WTC11 (cell line): Measurements from ENCODE around the gene B2M. TPM values are rescaled to one million over a fixed set of nuclear protein-coding genes. Genes with fewer than 3 reads are reported as not detected.

ENCODE experiments used
- ATAC-seq: fragments of 200-7000 bp; cut with Tn5 transposase; 2 replicates; pipeline ENCODE4 v1.10.0; 2021; ENCODE audit warnings: mild to moderate bottlenecking, moderate library complexity
- CTCF ChIA-PET: fragments of 300-600 bp; sonication (Branson Sonifier 250); formaldehyde crosslinking; loops from one replicate; lab custom pipeline; 2021; ENCODE audit warnings: antibody characterized with exemption; lab: Charles Lee
- POLR2A ChIA-PET: fragments of 350-600 bp; sonication (Branson Sonifier 250); formaldehyde crosslinking; loops from one replicate; lab custom pipeline; 2021; ENCODE audit warnings: antibody characterized with exemption; lab: Charles Lee
- DNase-seq: peaks from one replicate; pipeline ENCODE4 v3.0.0; 2021; ENCODE audit warnings: low spot score
- H3K27ac Mint-ChIP-seq: 2 replicates; pipeline ENCODE4 v1.8.0; 2021; ENCODE audit warnings: mixed read lengths
- H3K27me3 Mint-ChIP-seq: 2 replicates; pipeline ENCODE4 v1.8.0; 2021; ENCODE audit warnings: low read depth, mild to moderate bottlenecking, moderate library complexity, mixed read lengths
- H3K36me3 Mint-ChIP-seq: 2 replicates; pipeline ENCODE4 v1.8.0; 2021; ENCODE audit warnings: mixed read lengths
- H3K4me1 Mint-ChIP-seq: 2 replicates; pipeline ENCODE4 v1.8.0; 2022; ENCODE audit warnings: mixed read lengths
- H3K4me3 Mint-ChIP-seq: 2 replicates; pipeline ENCODE4 v1.8.0; 2021; ENCODE audit warnings: mild to moderate bottlenecking, moderate library complexity, mixed read lengths
- H3K9me3 Mint-ChIP-seq: 2 replicates; pipeline ENCODE4 v1.8.0; 2021; ENCODE audit warnings: mixed read lengths
- GTF2I ChIP-seq: fragments of 250-450 bp; sonication (Bioruptor Pico); conservative IDR thresholded peaks from 2 replicates; pipeline ENCODE4 v1.4.0; 2021; ENCODE audit warnings: mild to moderate bottlenecking
- JAZF1 ChIP-seq: fragments of 250-450 bp; sonication (Bioruptor Pico); IDR thresholded peaks from 2 replicates; pipeline ENCODE4 v1.9.0; 2021; ENCODE audit warnings: moderate library complexity, mild to moderate bottlenecking, inconsistent platforms
- NR1H2 ChIP-seq: sonication (generic); formaldehyde crosslinking; IDR thresholded peaks from 2 replicates; pipeline ENCODE4 v1.9.0; 2021; ENCODE audit warnings: mild to moderate bottlenecking, moderate library complexity, missing genetic modification reagents
- TCF7 ChIP-seq: sonication (generic); formaldehyde crosslinking; IDR thresholded peaks from 2 replicates; pipeline ENCODE4 v1.8.0; 2022; ENCODE audit warnings: mild to moderate bottlenecking, low read depth, missing genetic modification reagents, moderate library complexity
- ZBTB21 ChIP-seq: sonication (generic); formaldehyde crosslinking; IDR thresholded peaks from 2 replicates; pipeline ENCODE4 v1.8.1; 2023; ENCODE audit warnings: mild to moderate bottlenecking, missing genetic modification reagents, borderline replicate concordance
- ZNF263 ChIP-seq: sonication (generic); formaldehyde crosslinking; IDR thresholded peaks from 2 replicates; pipeline ENCODE4 v1.8.1; 2022; ENCODE audit warnings: low read depth, mild to moderate bottlenecking, moderate library complexity, missing genetic modification reagents
- ZNF317 ChIP-seq: sonication (generic); formaldehyde crosslinking; IDR thresholded peaks from 2 replicates; pipeline ENCODE4 v1.8.1; 2023; ENCODE audit warnings: low read depth, mild to moderate bottlenecking, moderate library complexity, missing genetic modification reagents, borderline replicate concordance
- total RNA-seq: library from RNA; stranded (reverse); gene quantifications from 3 replicates; pipeline ENCODE4 v1.2.3, GENCODE V29; 2021
- TF ChIP-seq, protein P1 (sequence below): sonication (generic); formaldehyde crosslinking; IDR thresholded peaks from 2 replicates; pipeline ENCODE4 v1.8.1; 2022; ENCODE audit warnings: low read depth, missing genetic modification reagents, borderline replicate concordance
- TF ChIP-seq, protein P2 (sequence below): sonication (generic); formaldehyde crosslinking; IDR thresholded peaks from 2 replicates; pipeline ENCODE4 v1.8.1; 2023; ENCODE audit warnings: mild to moderate bottlenecking, missing genetic modification reagents, borderline replicate concordance
- TF ChIP-seq, protein P3 (sequence below): sonication (generic); formaldehyde crosslinking; IDR thresholded peaks from 2 replicates; pipeline ENCODE4 v1.8.0; 2023; ENCODE audit warnings: missing genetic modification reagents
- TF ChIP-seq, protein P4 (sequence below): sonication (generic); formaldehyde crosslinking; conservative IDR thresholded peaks from 2 replicates; pipeline ENCODE4 v1.8.1; 2023; ENCODE audit warnings: mild to moderate bottlenecking, low read depth, missing genetic modification reagents, moderate library complexity
- TF ChIP-seq, protein P5 (sequence below): fragments of 250-450 bp; sonication (Bioruptor Pico); IDR thresholded peaks from 2 replicates; pipeline ENCODE4 v1.9.0; 2021; ENCODE audit warnings: mild to moderate bottlenecking
- TF ChIP-seq, protein P6 (sequence below): sonication (generic); formaldehyde crosslinking; IDR thresholded peaks from 2 replicates; pipeline ENCODE4 v1.8.0; 2022; ENCODE audit warnings: mild to moderate bottlenecking, missing genetic modification reagents
- TF ChIP-seq, protein P7 (sequence below): fragments of 200-600 bp; IDR thresholded peaks from 2 replicates; pipeline ENCODE4 v1.8.0; 2022; ENCODE audit warnings: antibody characterized with exemption

B2M gene
- total RNA-seq, 1 experiment from 2014 or later = 88.2 TPM

DNA sequence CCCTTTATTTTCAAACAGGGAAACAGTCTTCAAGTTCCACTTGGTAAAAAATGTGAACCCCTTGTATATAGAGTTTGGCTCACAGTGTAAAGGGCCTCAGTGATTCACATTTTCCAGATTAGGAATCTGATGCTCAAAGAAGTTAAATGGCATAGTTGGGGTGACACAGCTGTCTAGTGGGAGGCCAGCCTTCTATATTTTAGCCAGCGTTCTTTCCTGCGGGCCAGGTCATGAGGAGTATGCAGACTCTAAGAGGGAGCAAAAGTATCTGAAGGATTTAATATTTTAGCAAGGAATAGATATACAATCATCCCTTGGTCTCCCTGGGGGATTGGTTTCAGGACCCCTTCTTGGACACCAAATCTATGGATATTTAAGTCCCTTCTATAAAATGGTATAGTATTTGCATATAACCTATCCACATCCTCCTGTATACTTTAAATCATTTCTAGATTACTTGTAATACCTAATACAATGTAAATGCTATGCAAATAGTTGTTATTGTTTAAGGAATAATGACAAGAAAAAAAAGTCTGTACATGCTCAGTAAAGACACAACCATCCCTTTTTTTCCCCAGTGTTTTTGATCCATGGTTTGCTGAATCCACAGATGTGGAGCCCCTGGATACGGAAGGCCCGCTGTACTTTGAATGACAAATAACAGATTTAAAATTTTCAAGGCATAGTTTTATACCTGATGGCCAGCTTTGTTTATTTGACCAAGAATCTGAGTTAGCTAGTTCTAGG is 7.0 kb downstream of the B2M start:
- TF ChIP-seq, protein P1, sequence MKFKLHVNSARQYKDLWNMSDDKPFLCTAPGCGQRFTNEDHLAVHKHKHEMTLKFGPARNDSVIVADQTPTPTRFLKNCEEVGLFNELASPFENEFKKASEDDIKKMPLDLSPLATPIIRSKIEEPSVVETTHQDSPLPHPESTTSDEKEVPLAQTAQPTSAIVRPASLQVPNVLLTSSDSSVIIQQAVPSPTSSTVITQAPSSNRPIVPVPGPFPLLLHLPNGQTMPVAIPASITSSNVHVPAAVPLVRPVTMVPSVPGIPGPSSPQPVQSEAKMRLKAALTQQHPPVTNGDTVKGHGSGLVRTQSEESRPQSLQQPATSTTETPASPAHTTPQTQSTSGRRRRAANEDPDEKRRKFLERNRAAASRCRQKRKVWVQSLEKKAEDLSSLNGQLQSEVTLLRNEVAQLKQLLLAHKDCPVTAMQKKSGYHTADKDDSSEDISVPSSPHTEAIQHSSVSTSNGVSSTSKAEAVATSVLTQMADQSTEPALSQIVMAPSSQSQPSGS (CRISPR knock-in tag) = no peak
- TF ChIP-seq, protein P2, sequence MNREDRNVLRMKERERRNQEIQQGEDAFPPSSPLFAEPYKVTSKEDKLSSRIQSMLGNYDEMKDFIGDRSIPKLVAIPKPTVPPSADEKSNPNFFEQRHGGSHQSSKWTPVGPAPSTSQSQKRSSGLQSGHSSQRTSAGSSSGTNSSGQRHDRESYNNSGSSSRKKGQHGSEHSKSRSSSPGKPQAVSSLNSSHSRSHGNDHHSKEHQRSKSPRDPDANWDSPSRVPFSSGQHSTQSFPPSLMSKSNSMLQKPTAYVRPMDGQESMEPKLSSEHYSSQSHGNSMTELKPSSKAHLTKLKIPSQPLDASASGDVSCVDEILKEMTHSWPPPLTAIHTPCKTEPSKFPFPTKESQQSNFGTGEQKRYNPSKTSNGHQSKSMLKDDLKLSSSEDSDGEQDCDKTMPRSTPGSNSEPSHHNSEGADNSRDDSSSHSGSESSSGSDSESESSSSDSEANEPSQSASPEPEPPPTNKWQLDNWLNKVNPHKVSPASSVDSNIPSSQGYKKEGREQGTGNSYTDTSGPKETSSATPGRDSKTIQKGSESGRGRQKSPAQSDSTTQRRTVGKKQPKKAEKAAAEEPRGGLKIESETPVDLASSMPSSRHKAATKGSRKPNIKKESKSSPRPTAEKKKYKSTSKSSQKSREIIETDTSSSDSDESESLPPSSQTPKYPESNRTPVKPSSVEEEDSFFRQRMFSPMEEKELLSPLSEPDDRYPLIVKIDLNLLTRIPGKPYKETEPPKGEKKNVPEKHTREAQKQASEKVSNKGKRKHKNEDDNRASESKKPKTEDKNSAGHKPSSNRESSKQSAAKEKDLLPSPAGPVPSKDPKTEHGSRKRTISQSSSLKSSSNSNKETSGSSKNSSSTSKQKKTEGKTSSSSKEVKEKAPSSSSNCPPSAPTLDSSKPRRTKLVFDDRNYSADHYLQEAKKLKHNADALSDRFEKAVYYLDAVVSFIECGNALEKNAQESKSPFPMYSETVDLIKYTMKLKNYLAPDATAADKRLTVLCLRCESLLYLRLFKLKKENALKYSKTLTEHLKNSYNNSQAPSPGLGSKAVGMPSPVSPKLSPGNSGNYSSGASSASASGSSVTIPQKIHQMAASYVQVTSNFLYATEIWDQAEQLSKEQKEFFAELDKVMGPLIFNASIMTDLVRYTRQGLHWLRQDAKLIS (CRISPR knock-in tag) = no peak
- TF ChIP-seq, protein P3, sequence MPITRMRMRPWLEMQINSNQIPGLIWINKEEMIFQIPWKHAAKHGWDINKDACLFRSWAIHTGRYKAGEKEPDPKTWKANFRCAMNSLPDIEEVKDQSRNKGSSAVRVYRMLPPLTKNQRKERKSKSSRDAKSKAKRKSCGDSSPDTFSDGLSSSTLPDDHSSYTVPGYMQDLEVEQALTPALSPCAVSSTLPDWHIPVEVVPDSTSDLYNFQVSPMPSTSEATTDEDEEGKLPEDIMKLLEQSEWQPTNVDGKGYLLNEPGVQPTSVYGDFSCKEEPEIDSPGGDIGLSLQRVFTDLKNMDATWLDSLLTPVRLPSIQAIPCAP (CRISPR knock-in tag) = no peak
- no peak for TF ChIP-seq GTF2I
- TF ChIP-seq, protein P4, sequence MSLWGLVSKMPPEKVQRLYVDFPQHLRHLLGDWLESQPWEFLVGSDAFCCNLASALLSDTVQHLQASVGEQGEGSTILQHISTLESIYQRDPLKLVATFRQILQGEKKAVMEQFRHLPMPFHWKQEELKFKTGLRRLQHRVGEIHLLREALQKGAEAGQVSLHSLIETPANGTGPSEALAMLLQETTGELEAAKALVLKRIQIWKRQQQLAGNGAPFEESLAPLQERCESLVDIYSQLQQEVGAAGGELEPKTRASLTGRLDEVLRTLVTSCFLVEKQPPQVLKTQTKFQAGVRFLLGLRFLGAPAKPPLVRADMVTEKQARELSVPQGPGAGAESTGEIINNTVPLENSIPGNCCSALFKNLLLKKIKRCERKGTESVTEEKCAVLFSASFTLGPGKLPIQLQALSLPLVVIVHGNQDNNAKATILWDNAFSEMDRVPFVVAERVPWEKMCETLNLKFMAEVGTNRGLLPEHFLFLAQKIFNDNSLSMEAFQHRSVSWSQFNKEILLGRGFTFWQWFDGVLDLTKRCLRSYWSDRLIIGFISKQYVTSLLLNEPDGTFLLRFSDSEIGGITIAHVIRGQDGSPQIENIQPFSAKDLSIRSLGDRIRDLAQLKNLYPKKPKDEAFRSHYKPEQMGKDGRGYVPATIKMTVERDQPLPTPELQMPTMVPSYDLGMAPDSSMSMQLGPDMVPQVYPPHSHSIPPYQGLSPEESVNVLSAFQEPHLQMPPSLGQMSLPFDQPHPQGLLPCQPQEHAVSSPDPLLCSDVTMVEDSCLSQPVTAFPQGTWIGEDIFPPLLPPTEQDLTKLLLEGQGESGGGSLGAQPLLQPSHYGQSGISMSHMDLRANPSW (CRISPR knock-in tag) = no peak
- TF ChIP-seq, protein P5, sequence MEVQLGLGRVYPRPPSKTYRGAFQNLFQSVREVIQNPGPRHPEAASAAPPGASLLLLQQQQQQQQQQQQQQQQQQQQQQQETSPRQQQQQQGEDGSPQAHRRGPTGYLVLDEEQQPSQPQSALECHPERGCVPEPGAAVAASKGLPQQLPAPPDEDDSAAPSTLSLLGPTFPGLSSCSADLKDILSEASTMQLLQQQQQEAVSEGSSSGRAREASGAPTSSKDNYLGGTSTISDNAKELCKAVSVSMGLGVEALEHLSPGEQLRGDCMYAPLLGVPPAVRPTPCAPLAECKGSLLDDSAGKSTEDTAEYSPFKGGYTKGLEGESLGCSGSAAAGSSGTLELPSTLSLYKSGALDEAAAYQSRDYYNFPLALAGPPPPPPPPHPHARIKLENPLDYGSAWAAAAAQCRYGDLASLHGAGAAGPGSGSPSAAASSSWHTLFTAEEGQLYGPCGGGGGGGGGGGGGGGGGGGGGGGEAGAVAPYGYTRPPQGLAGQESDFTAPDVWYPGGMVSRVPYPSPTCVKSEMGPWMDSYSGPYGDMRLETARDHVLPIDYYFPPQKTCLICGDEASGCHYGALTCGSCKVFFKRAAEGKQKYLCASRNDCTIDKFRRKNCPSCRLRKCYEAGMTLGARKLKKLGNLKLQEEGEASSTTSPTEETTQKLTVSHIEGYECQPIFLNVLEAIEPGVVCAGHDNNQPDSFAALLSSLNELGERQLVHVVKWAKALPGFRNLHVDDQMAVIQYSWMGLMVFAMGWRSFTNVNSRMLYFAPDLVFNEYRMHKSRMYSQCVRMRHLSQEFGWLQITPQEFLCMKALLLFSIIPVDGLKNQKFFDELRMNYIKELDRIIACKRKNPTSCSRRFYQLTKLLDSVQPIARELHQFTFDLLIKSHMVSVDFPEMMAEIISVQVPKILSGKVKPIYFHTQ (CRISPR knock-in tag) = no peak
- no peak for TF ChIP-seq ZNF317 (CRISPR knock-in tag)
- TF ChIP-seq, protein P6, sequence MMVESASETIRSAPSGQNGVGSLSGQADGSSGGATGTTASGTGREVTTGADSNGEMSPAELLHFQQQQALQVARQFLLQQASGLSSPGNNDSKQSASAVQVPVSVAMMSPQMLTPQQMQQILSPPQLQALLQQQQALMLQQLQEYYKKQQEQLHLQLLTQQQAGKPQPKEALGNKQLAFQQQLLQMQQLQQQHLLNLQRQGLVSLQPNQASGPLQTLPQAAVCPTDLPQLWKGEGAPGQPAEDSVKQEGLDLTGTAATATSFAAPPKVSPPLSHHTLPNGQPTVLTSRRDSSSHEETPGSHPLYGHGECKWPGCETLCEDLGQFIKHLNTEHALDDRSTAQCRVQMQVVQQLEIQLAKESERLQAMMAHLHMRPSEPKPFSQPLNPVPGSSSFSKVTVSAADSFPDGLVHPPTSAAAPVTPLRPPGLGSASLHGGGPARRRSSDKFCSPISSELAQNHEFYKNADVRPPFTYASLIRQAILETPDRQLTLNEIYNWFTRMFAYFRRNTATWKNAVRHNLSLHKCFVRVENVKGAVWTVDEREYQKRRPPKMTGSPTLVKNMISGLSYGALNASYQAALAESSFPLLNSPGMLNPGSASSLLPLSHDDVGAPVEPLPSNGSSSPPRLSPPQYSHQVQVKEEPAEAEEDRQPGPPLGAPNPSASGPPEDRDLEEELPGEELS (CRISPR knock-in tag) = no peak
- no peak for TF ChIP-seq ZNF263 (CRISPR knock-in tag)
- no peak for TF ChIP-seq TCF7 (CRISPR knock-in tag)
- no peak for TF ChIP-seq NR1H2 (CRISPR knock-in tag)
- TF ChIP-seq JAZF1 = no peak
- TF ChIP-seq ZBTB21 (CRISPR knock-in tag) = no peak
- TF ChIP-seq, protein P7, sequence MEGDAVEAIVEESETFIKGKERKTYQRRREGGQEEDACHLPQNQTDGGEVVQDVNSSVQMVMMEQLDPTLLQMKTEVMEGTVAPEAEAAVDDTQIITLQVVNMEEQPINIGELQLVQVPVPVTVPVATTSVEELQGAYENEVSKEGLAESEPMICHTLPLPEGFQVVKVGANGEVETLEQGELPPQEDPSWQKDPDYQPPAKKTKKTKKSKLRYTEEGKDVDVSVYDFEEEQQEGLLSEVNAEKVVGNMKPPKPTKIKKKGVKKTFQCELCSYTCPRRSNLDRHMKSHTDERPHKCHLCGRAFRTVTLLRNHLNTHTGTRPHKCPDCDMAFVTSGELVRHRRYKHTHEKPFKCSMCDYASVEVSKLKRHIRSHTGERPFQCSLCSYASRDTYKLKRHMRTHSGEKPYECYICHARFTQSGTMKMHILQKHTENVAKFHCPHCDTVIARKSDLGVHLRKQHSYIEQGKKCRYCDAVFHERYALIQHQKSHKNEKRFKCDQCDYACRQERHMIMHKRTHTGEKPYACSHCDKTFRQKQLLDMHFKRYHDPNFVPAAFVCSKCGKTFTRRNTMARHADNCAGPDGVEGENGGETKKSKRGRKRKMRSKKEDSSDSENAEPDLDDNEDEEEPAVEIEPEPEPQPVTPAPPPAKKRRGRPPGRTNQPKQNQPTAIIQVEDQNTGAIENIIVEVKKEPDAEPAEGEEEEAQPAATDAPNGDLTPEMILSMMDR = no peak
- peaks cover 21% of the 10 kb centered on the region for H3K36me3 Mint-ChIP-seq
- peaks cover 3% of the 10 kb centered on the region; the same call in 1 of the 2 replicates for H3K27me3 Mint-ChIP-seq
- H3K27ac Mint-ChIP-seq = no peak overlapping the region
- no peaks in the 10 kb centered on the region for H3K9me3 Mint-ChIP-seq
- peaks cover 10% of the 10 kb centered on the region for H3K4me1 Mint-ChIP-seq
- DNase-seq (no peak), ATAC-seq (no peak)
- H3K4me3 Mint-ChIP-seq = no peak overlapping the region
- POLR2A ChIA-PET = interaction anchor here (0.6 kb wide), 1 partner anchor 159 kb away, joined by 3 read pairs; no protein-coding TSS in a partner anchor
- CTCF ChIA-PET = interaction anchor here (1.0 to 1.5 kb wide), 2 partner anchors 20 to 55 kb away, joined by 3 to 5 read pairs; partner anchors contain the start of gene SPG11
